D341Med (cell line): ENCODE data around the gene ENOX2.

Experiments used
- DNase-seq: peaks from one replicate; pipeline ENCODE4 v3.0.0; 2012; ENCODE audit warnings: low spot score

ENOX2 gene

DNA sequence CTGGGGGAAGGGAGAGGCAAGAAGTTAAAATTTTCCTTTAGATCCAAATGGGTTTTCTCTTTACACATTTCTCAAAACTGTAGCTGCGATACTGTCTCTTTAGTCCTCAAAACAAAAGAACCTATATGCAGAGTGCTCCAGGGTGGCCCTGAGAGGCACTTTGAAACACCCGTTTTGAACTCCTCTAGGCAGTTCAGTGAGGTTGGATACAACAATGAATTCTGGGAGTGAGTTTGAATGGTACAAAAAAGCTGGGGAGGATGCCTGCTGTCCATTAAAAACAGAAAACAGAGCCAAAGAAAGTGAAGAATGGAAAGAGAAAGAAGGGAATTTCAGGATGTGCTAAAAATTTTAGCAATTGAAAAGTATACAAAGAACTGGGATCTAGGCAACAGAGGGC is 23.1 kb downstream of the ENOX2 start:
- no peak for DNase-seq

- DNase-seq: no peak
Observed at GRCh38 chrX:130878350-130879341, 24.4 kb downstream of the ENOX2 start.

DNA sequence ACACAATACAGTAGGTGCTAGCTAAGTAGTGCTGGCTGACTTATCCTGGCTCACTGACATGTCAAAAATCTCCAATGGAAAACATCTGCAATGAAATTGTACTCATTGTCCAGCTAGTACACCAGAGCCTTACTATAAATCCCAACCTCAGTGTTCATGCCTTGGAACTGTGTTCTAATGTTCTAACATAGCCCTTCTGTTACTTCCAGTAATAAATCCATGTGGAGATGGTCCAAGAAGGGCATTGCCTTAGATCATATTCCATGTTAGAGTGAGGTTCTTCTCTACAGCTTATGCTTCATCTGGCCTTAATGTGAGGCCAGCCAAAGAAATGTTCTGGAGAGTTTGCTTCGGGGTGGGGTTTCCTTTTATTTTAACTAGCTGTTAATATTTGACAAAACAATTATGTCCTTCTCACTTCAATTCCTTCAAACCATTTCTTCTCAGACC is 25.1 kb downstream of the ENOX2 start:
- DNase-seq: no peak

DNA sequence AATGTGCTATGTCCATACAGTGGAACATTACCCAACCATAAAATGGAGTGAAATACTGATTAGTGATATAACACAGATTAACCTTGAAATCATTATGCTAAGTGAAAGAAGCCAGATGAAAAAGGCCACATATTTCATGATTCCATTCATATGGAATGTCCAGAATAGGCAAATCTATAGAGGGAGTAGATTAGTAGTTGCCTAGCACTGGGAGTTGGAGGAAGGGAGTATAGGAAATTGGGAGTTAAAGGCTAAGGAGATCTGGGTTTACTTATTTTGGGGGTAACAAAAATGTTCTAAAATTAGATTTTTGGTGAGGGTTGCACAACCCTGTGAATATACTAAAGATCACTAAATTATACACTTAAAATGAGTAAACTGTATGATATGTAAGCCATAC is 26.8 kb downstream of the ENOX2 start:
- DNase-seq: no peak

DNA sequence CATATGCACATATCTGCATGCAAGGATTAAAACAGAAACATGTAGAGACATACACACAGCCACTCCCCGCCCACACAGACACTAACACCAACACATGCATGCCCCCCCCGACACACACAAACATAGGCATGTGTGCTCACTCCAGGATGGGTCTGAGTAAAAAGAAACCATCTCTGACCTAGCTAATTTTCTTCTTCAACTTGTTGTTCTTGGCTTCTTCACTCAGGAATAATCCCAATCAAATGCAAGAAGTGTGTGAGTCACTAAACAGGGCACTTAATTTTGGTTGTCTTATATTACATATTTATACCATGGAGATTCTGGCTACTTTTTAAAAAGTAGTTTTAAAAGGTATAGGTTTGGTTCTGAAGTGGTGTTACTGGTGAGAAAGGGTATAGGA is 28.3 kb downstream of the ENOX2 start:
- DNase-seq: no peak

DNA sequence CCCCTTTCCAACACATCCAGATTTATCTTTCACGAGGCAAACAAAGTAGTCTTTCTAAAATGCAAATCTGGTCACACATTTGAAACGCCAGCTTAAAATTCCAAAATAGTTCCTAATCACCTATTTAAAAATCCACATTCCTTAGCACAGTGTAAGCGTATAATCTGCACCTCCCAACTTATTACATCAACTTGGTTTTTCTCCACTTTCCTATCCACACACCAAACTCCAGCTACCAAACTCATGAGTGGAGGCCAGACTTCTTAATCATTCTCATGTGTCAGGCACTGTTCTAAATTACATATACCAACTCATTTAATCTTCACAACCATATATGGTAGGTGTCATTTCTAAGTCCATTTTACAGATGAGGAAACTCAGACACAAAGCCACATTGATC is 33.8 kb downstream of the ENOX2 start:
- DNase-seq: no peak

DNA sequence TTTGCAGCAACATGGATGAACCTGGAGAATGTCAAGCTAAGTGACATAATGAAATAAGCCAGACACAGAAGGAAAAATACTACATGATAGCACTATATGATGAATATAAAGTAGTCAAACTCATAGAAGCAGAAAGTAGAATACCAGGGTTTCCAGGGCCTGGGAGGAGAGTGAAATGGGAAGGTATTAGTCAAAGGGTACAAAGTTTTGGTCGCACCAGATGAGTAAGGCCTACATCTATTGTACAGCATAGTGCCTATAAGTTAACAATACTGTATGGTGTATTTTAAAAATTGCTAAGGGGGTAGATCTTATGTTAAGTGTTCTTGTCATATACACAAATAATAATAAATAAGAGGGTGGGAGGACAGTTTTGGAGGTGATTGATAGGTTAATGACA is 41.5 kb downstream of the ENOX2 start:
- DNase-seq: no peak

GRCh38 chrX:130857207-130857606 is 45.8 kb downstream of the ENOX2 start:
- no peak for DNase-seq

DNA sequence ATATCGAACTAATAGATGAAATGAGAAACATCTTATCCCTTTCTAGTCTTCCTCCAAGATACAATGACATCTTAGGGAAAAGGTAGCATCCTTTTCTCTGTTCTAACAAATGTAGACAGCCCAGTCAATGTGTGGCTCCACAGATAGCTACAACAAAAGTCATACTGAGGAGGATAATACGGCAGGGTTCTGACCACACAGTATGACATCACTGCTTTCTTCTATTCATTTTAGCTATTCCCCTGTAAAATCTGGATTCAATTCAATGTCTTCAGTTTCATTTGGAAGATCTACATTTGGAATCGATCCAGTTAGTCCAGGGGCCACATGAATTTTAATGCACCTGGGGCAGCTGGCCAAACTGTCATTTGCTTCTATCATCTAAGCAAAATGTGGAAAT is 51.4 kb downstream of the ENOX2 start:
- no peak for DNase-seq

DNA sequence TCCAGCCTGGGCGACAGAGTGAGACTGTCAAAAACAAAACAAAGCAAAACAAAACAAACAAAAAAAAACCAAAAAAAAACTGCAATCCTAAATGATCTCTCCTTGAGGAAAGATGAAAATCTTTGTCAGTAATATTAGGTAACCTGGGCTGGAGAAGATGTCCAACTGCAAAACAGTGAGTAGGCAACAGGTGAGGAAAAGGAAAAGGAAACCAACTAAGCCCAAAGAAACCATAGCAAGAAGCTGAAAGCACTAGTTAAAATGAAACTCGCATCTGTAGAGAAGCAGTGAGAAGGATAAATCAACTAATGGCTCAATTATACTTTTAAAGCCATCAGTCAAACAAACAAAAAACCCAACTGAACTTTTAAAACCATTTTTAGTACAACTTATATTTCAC is 54.2 kb downstream of the ENOX2 start:
- no peak for DNase-seq

DNA sequence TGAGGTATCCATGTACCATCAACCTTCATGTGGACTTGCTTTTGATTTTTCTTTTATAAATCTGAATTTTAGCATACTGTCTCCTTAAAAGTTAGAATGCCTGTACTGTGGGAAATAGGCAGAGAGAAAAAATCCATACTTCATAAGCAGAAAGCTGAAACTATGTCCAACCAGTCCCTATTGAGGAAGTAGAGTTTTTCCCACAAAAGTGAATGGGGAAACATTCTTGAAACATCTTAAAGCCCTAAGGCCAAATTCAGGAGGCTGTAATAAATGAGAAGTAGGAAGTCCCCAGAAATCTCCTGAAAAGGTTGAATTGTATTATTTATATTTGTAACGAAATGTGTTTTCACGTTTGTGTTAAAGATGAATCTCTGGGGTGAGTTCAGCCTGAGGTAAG is 56.3 kb downstream of the ENOX2 start:
- DNase-seq: no peak

DNA sequence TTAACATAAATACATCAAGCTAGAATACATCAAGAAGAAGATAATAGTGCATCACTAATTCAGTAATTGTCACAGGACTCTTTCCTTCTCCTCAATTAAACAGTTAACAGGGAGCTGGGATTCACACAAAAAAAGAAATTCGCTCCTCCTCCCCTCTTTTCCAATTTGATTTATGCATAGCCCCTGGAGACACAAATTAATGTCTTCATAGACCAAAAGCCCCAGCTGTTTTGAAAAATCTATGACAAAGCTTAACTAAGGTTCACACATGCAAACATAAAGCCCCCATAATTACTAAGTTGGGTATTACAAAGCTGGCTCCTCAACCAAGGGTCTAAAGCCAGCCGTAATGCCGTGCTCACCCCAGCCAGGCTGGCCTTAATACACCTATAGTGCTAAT is 61.2 kb downstream of the ENOX2 start:
- peak; percentile 54 for DNase-seq

- no peak for DNase-seq
Observed at GRCh38 chrX:130840345-130840744, 62.7 kb downstream of the ENOX2 start.

- no peak for DNase-seq
Observed at GRCh38 chrX:130836447-130836846, 66.6 kb downstream of the ENOX2 start.

- DNase-seq: no peak
Observed at GRCh38 chrX:130834830-130835229, 68.2 kb downstream of the ENOX2 start.

- DNase-seq: no peak
Observed at GRCh38 chrX:130834149-130834548, 68.9 kb downstream of the ENOX2 start.

DNA sequence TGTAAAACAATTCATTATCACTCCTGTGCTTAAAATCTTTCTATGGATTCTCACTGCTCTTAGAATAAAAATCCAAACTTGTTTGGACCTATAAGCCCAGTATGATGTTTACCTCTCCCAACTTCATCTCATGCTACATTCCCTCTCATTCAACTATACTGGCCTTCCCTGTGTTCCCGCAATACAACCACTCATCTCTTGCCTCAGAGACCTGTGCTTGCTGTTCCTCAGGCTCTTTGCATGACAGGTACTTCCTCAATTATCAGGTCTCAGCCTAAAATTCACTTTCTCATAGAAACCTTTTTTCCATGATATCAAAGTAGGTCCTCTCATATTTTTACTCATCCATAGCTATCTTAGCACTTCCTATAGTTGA is 71.7 kb downstream of the ENOX2 start:
- DNase-seq: no peak

DNA sequence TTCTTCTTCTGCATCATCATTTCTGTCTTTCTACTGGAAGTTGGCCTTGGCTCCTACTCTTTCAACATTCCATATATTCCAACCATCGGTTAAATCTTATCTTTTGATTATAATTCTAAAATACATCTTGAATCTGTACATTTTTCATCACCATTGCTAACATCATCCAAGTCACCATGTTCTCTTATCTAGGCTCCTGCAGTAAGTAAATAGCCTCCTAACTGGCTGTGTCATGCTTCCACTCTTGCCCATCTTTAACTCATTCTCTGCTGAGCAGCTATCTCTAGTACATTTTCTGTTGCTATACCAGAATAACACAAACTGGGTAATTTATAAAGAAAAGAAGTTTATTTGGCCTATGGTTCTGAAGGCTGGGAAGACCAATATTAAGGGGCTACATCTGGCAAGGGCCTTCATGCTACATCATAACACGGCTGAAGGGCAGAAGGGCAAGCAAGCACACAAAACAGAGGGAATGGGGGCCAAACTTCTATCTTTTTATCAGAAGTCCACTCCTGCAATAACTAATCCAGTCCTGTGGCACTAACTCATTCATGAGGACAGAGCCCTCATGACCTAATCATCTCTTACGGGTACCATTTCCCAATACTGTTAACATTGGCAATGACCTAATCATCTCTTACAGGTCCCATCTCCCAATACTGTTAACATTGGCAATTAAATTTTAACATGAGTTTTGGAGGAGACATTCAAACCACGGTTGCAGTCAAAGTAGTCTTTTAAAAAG is 72.2 kb downstream of the ENOX2 start:
- no peak for DNase-seq

DNA sequence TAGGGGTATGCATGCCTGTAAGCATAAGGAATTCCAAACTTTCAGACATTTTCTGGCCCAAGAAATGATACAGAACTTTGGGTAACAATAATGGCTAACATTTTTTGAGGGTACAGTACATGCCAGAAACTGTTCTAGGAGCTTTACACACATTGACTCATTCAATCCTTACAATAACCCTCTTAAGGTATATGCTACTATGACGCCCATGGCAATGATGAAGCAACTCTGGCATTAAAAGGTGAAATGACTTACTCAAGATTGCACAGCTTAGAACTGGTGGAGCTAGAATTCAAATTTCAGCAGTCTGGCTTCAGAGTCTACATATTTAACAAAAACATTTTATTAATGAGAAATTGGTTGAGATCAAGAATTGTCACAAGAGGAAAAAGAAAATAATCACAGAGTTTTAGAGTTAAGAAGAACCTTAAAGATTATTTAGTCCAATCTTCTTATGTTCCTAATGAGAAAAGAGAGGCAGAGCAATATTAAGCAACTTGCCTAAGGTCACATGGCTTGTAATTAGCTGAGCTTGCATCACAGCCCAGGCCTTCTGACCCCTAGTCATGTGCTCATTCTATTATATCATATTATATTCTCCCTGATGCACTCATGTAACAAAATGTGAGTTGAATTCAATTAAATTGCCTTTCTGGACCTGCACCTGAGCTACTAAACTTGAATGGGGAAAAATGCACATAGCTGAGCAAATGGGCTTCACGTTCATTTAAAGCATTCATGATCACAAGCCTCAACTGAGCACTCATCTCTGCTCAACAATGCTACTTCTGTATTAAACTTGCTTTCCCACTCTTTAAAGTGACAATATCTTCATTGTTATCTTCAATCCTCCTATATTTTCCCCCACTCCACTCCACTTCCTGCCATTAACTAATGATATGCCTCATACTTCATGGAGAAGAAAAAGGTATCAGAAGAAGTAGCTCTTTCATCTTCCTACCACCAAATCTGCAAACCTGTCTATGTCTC is 73.2 kb downstream of the ENOX2 start:
- no peak for DNase-seq

- DNase-seq: no peak
Observed at GRCh38 chrX:130828641-130829040, 74.4 kb downstream of the ENOX2 start.

GRCh38 chrX:130827648-130828047 is 75.4 kb downstream of the ENOX2 start:
- no peak for DNase-seq

DNA sequence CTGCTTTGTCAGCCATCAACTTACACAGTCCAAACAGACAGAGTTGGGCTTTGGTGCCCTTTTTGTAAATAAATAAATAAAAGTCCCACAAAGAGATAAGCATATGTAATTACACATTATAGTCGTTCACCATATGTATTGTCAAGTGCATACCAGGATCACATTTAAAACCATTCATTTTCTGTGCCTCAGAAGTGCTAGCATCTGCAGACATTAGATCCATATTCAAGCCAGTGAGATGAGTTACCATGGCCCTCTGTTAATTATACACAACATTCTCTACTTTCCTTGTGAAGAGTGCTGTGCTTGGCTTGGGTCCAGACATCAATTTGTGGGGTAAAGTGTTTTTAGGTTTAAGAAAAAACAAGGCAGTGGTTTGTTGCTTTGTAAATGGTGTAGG is 76.8 kb downstream of the ENOX2 start:
- no peak for DNase-seq
